SK-N-SH treated with all-trans-retinoic acid at 6 μM for 48 hours (cell line): Measurements from ENCODE around the gene TMPRSS4.

Experiments used
- ATAC-seq: fragments of 200-7000 bp; cut with Tn5 transposase; 3 replicates; pipeline ENCODE4 v1.9.1; 2020; ENCODE audit warnings: mild to moderate bottlenecking, moderate library complexity
- ARNTL ChIP-seq: fragments of 450-650 bp; formaldehyde crosslinking; IDR thresholded peaks from 2 replicates; pipeline ENCODE4 v1.5.0; 2020; ENCODE audit warnings: low read depth, mild to moderate bottlenecking, moderate library complexity, borderline replicate concordance
- BACH2 ChIP-seq: fragments of 250-450 bp; sonication (Bioruptor Pico); IDR thresholded peaks from 2 replicates; pipeline ENCODE4 v1.9.0; 2021; ENCODE audit warnings: mild to moderate bottlenecking, borderline replicate concordance
- CSDC2 ChIP-seq: fragments of 250-450 bp; sonication (Bioruptor Pico); IDR thresholded peaks from 2 replicates; pipeline ENCODE4 v1.5.0; 2020; ENCODE audit warnings: mild to moderate bottlenecking, moderate library complexity
- CSRNP3 ChIP-seq: fragments of 250-450 bp; sonication (Bioruptor Pico); IDR thresholded peaks from 2 replicates; pipeline ENCODE4 v1.5.1; 2021; ENCODE audit warnings: mild to moderate bottlenecking, moderate library complexity
- ESRRG ChIP-seq: fragments of 250-450 bp; sonication (Bioruptor Pico); IDR thresholded peaks from 2 replicates; pipeline ENCODE4 v1.6.1; 2021; ENCODE audit warnings: mild to moderate bottlenecking
- GLIS3 ChIP-seq: fragments of 250-450 bp; sonication (Bioruptor Pico); IDR thresholded peaks from 2 replicates; pipeline ENCODE4 v1.5.0; 2020; ENCODE audit warnings: mild to moderate bottlenecking, moderate library complexity
- ISL1 ChIP-seq: fragments of 250-450 bp; sonication (Bioruptor Pico); IDR thresholded peaks from 2 replicates; pipeline ENCODE4 v2.1.2; 2022; ENCODE audit warnings: mild to moderate bottlenecking, moderate library complexity
- OSR1 ChIP-seq: fragments of 250-450 bp; sonication (Bioruptor Pico); IDR thresholded peaks from 2 replicates; pipeline ENCODE4 v1.8.0; 2022; ENCODE audit warnings: moderate library complexity, mild to moderate bottlenecking, inconsistent platforms
- POU6F1 ChIP-seq: fragments of 250-450 bp; sonication (Bioruptor Pico); IDR thresholded peaks from 2 replicates; pipeline ENCODE4 v1.8.0; 2021; ENCODE audit warnings: low read depth, mild to moderate bottlenecking, moderate library complexity, borderline replicate concordance
- PPARA ChIP-seq: fragments of 250-450 bp; sonication (Bioruptor Pico); IDR thresholded peaks from 2 replicates; pipeline ENCODE4 v1.5.0; 2020; ENCODE audit warnings: mild to moderate bottlenecking, borderline replicate concordance
- RARB ChIP-seq: fragments of 250-450 bp; sonication (Bioruptor Pico); IDR thresholded peaks from 2 replicates; pipeline ENCODE4 v1.8.0; 2021; ENCODE audit warnings: mild to moderate bottlenecking, moderate library complexity
- SNAI2 ChIP-seq: fragments of 250-450 bp; sonication (Bioruptor Pico); IDR thresholded peaks from 2 replicates; pipeline ENCODE4 v1.5.0; 2020; ENCODE audit warnings: mild to moderate bottlenecking, moderate library complexity
- TCF4 ChIP-seq: fragments of 250-450 bp; sonication (Bioruptor Pico); IDR thresholded peaks from 2 replicates; pipeline ENCODE4 v1.8.0; 2021; ENCODE audit warnings: mild to moderate bottlenecking, moderate library complexity, borderline replicate concordance
- TOX ChIP-seq: fragments of 250-450 bp; sonication (Bioruptor Pico); IDR thresholded peaks from 2 replicates; pipeline ENCODE4 v1.8.0; 2021; ENCODE audit warnings: mild to moderate bottlenecking, moderate library complexity, borderline replicate concordance
- ZC3H10 ChIP-seq: fragments of 250-450 bp; sonication (Bioruptor Pico); IDR thresholded peaks from 2 replicates; pipeline ENCODE4 v1.5.1; 2021; ENCODE audit warnings: mild to moderate bottlenecking, moderate library complexity
- ZFP30 ChIP-seq: fragments of 450-650 bp; formaldehyde crosslinking; IDR thresholded peaks from 2 replicates; pipeline ENCODE4 v1.5.0; 2022; ENCODE audit warnings: mild to moderate bottlenecking, moderate library complexity
- ZNF565 ChIP-seq: fragments of 450-650 bp; formaldehyde crosslinking; conservative IDR thresholded peaks from 2 replicates; pipeline ENCODE4 v1.5.0; 2020; ENCODE audit warnings: low read depth, mild to moderate bottlenecking, moderate library complexity
- TF ChIP-seq, protein P1 (sequence below): fragments of 250-450 bp; sonication (Bioruptor Pico); IDR thresholded peaks from 2 replicates; pipeline ENCODE4 v1.5.1; 2020; ENCODE audit warnings: low read depth, mild to moderate bottlenecking, moderate library complexity
- TF ChIP-seq, protein P2 (sequence below): fragments of 250-450 bp; sonication (Bioruptor Pico); IDR thresholded peaks from 2 replicates; pipeline ENCODE4 v1.8.0; 2020; ENCODE audit warnings: mild to moderate bottlenecking, moderate library complexity, borderline replicate concordance
- TF ChIP-seq, protein P3 (sequence below): fragments of 250-450 bp; sonication (Bioruptor Pico); IDR thresholded peaks from 2 replicates; pipeline ENCODE4 v1.5.0; 2020; ENCODE audit warnings: mild to moderate bottlenecking, moderate library complexity

Gene TMPRSS4

GRCh38 chr11:118091690-118092089 is 14.8 kb downstream of the TMPRSS4 start:
- TF ChIP-seq TCF4 (no peak), ZC3H10 (CRISPR knock-in tag) (no peak), ZNF565 (no peak), OSR1 (CRISPR knock-in tag) (no peak), BACH2 (CRISPR knock-in tag) (no peak), CSDC2 (CRISPR knock-in tag) (no peak), RARB (CRISPR knock-in tag) (no peak), GLIS3 (CRISPR knock-in tag) (no peak), TOX (CRISPR knock-in tag) (no peak), CSRNP3 (CRISPR knock-in tag) (no peak), PPARA (CRISPR knock-in tag) (no peak), POU6F1 (no peak), SNAI2 (CRISPR knock-in tag) (no peak), ARNTL (CRISPR knock-in tag) (no peak), ZFP30 (CRISPR knock-in tag) (no peak), ESRRG (CRISPR knock-in tag) (no peak)
- TF ChIP-seq, protein P1, sequence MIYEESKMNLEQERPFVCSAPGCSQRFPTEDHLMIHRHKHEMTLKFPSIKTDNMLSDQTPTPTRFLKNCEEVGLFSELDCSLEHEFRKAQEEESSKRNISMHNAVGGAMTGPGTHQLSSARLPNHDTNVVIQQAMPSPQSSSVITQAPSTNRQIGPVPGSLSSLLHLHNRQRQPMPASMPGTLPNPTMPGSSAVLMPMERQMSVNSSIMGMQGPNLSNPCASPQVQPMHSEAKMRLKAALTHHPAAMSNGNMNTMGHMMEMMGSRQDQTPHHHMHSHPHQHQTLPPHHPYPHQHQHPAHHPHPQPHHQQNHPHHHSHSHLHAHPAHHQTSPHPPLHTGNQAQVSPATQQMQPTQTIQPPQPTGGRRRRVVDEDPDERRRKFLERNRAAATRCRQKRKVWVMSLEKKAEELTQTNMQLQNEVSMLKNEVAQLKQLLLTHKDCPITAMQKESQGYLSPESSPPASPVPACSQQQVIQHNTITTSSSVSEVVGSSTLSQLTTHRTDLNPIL (CRISPR knock-in tag): no peak
- TF ChIP-seq, protein P2, sequence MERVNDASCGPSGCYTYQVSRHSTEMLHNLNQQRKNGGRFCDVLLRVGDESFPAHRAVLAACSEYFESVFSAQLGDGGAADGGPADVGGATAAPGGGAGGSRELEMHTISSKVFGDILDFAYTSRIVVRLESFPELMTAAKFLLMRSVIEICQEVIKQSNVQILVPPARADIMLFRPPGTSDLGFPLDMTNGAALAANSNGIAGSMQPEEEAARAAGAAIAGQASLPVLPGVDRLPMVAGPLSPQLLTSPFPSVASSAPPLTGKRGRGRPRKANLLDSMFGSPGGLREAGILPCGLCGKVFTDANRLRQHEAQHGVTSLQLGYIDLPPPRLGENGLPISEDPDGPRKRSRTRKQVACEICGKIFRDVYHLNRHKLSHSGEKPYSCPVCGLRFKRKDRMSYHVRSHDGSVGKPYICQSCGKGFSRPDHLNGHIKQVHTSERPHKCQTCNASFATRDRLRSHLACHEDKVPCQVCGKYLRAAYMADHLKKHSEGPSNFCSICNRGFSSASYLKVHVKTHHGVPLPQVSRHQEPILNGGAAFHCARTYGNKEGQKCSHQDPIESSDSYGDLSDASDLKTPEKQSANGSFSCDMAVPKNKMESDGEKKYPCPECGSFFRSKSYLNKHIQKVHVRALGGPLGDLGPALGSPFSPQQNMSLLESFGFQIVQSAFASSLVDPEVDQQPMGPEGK: no peak
- TF ChIP-seq, protein P3, sequence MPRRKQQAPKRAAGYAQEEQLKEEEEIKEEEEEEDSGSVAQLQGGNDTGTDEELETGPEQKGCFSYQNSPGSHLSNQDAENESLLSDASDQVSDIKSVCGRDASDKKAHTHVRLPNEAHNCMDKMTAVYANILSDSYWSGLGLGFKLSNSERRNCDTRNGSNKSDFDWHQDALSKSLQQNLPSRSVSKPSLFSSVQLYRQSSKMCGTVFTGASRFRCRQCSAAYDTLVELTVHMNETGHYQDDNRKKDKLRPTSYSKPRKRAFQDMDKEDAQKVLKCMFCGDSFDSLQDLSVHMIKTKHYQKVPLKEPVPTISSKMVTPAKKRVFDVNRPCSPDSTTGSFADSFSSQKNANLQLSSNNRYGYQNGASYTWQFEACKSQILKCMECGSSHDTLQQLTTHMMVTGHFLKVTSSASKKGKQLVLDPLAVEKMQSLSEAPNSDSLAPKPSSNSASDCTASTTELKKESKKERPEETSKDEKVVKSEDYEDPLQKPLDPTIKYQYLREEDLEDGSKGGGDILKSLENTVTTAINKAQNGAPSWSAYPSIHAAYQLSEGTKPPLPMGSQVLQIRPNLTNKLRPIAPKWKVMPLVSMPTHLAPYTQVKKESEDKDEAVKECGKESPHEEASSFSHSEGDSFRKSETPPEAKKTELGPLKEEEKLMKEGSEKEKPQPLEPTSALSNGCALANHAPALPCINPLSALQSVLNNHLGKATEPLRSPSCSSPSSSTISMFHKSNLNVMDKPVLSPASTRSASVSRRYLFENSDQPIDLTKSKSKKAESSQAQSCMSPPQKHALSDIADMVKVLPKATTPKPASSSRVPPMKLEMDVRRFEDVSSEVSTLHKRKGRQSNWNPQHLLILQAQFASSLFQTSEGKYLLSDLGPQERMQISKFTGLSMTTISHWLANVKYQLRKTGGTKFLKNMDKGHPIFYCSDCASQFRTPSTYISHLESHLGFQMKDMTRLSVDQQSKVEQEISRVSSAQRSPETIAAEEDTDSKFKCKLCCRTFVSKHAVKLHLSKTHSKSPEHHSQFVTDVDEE: no peak
- no peak for ATAC-seq

- ATAC-seq: no peak
- TF ChIP-seq PPARA (CRISPR knock-in tag) (no peak), RARB (CRISPR knock-in tag) (no peak), ZC3H10 (CRISPR knock-in tag) (no peak), ZFP30 (CRISPR knock-in tag) (no peak), ISL1 (no peak), OSR1 (CRISPR knock-in tag) (no peak), BACH2 (CRISPR knock-in tag) (no peak), ESRRG (CRISPR knock-in tag) (no peak), ARNTL (CRISPR knock-in tag) (no peak), SNAI2 (CRISPR knock-in tag) (no peak), CSRNP3 (CRISPR knock-in tag) (no peak), CSDC2 (CRISPR knock-in tag) (no peak), TOX (CRISPR knock-in tag) (no peak), ZNF565 (no peak), TCF4 (no peak)
- TF ChIP-seq, protein P3: no peak
- TF ChIP-seq, protein P1 (CRISPR knock-in tag): no peak
Measured at GRCh38 chr11:118092907-118093571, 16.2 kb downstream of the TMPRSS4 start.
